ENCODE data around the gene GNRH2. TPM values are rescaled to one million over a fixed set of nuclear protein-coding genes. Genes with fewer than 3 reads are reported as not detected.

GNRH2 gene
- total and polyA plus RNA-seq, 3 donors from 2014 or later: 2.6 TPM; not detected in 2

- Histone ChIP-seq H3K27ac (no peak overlapping the region), H3K9me3 (no peaks in the 10 kb centered on the region), H3K4me1 (peaks cover 12% of the 10 kb centered on the region), H3K4me3 (no peak overlapping the region), H3K27me3 (no peaks in the 10 kb centered on the region), H3K36me3 (ENCODE audit: low read depth, missing control alignments) (no peaks in the 10 kb centered on the region)
- 89 to 97% methylated on average over 8 of the region's 8 CpGs for WGBS, 2 donors
- DNase-seq: no peak
- intact Hi-C loops (cut with DNase I; ENCODE audit: low total_unique reads): no loop called here
- TF ChIP-seq POLR2A (IDR thresholded peaks at IDR 0.05) (no peak), CTCF (IDR thresholded peaks at IDR 0.05) (no peak)
These were observed 3.3 kb upstream of the GNRH2 start for GRCh38 chr20:3040086-3040485.

GRCh38 chr20:3041854-3042409 lies 1.5 kb upstream of the GNRH2 start:
- Histone ChIP-seq H3K27me3 (no peaks in the 10 kb centered on the region), H3K4me3 (no peak overlapping the region), H3K9me3 (no peaks in the 10 kb centered on the region), H3K27ac (peak overlapping the region; percentile 39 to 85), H3K4me1 (peaks cover 12% of the 10 kb centered on the region), H3K36me3 (ENCODE audit: low read depth, missing control alignments) (no peaks in the 10 kb centered on the region)
- intact Hi-C loops (cut with DNase I; ENCODE audit: low total_unique reads): no loop called here
- no peak for DNase-seq
- 50 to 51% methylated on average over 10 of the region's 10 CpGs for WGBS, 2 donors
- TF ChIP-seq POLR2A (IDR thresholded peaks at IDR 0.05): no peak
- no peak for TF ChIP-seq CTCF (IDR thresholded peaks at IDR 0.05)

GRCh38 chr20:3042625-3043024 lies 797 bp upstream of the GNRH2 start:
- DNase-seq: peak; percentile 53
- TF ChIP-seq CTCF (IDR thresholded peaks at IDR 0.05) (no peak), POLR2A (IDR thresholded peaks at IDR 0.05) (no peak)
- 70 to 89% methylated on average over 4 to 5 of the region's 5 CpGs for WGBS, 2 donors
- no peak overlapping the region for H3K4me3 ChIP-seq
- no peaks in the 10 kb centered on the region for H3K9me3 ChIP-seq
- peak overlapping the region; percentile 39 to 85 for H3K27ac ChIP-seq
- intact Hi-C loops (cut with DNase I; ENCODE audit: low total_unique reads): no loop called here
- H3K4me1 ChIP-seq: peaks cover 12% of the 10 kb centered on the region
- H3K27me3 ChIP-seq: no peaks in the 10 kb centered on the region
- H3K36me3 ChIP-seq (ENCODE audit: low read depth, missing control alignments): no peaks in the 10 kb centered on the region

DNA sequence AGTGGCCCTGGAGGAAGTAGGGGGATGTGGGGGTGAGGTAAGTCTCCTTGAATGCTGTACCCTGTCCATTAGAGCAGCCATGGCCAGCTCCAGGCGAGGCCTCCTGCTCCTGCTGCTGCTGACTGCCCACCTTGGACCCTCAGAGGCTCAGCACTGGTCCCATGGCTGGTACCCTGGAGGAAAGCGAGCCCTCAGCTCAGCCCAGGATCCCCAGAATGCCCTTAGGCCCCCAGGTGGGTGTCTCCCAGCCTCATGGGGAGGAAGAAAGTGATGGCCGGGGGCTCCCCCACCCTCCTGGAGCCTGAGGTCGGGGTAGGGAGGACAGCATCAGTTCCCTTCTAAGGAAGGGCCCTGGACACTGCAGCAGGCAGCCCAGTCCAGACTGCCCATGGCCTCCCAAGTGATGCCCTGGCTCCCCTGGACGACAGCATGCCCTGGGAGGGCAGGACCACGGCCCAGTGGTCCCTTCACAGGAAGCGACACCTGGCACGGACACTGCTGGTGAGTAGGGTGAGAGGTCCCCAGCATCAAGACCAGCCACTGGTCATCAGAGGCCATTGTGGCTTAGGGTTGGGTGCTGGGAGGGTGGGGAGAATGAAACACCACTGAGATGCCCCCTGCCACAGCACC lies 1.0 kb downstream of the GNRH2 start:
- intact Hi-C loops (cut with DNase I; ENCODE audit: low total_unique reads): no loop called here
- TF ChIP-seq CTCF (IDR thresholded peaks at IDR 0.05) (no peak), POLR2A (IDR thresholded peaks at IDR 0.05) (no peak)
- no peak overlapping the region for H3K4me3 ChIP-seq
- H3K36me3 ChIP-seq (ENCODE audit: low read depth, missing control alignments): no peaks in the 10 kb centered on the region
- WGBS, 2 donors: 99% methylated on average over 8 of the region's 8 CpGs; no CpG with 5 or more reads in 1 of the 2 donors
- H3K4me1 ChIP-seq: peaks cover 12% of the 10 kb centered on the region
- no peaks in the 10 kb centered on the region for H3K9me3 ChIP-seq
- DNase-seq: no peak
- H3K27ac ChIP-seq: peak overlapping the region in 1 of 2 donors; percentile 85
- H3K27me3 ChIP-seq: no peaks in the 10 kb centered on the region

All from testis (tissue), 3 donors.